ENCODE data around the gene WDR19.
A peak's percentile ranks its signal among the peaks of the same experiment; 100 is the strongest.
"Not testable (repeated sequence)": the region's sequence is repeated elsewhere in the genome, so short reads cannot be mapped to it uniquely, and the experiment has no call there.

WDR19 gene

DNA sequence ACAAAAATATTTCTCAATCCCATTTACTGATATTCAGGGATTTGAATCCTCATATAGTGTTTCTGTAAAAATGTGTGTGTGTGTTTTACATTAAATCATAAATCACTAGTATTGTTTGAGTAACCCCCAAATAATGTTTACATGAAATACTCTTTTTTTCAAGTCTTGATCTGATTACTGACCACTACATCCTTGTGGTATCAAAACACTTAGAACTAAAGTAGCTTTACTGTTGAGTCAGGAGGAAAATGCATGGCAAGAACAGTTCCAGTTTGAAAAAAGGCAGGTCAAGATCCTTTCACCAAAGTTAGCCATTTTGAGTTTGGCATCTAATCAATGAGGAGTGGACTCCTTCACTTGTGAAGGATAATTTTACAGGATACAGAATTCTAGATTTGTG lies 3.6 kb upstream of the WDR19 start:
- Histone ChIP-seq H3K79me1 (ENCODE audit: low read length) (no peaks in the 10 kb centered on the region), H3K4ac (ENCODE audit: low read depth, low read length) (no peak overlapping the region), H3K27ac (ENCODE audit: low read depth, low read length) (no peak overlapping the region), H3K27me3 (ENCODE audit: insufficient read depth, low read length, poor library complexity) (no peaks in the 10 kb centered on the region), H4K5ac (ENCODE audit: low read length) (no peak overlapping the region), H3K9ac (ENCODE audit: low read length) (no peak overlapping the region), H3K4me3 (ENCODE audit: low read length) (no peak overlapping the region), H3K79me2 (ENCODE audit: control insufficient read depth, insufficient read depth, low read length) (no peaks in the 10 kb centered on the region), H3K36me3 (ENCODE audit: control insufficient read depth, insufficient read depth, low read length) (no peaks in the 10 kb centered on the region), H3K4me1 (ENCODE audit: control insufficient read depth, low read depth, low read length) (no peaks in the 10 kb centered on the region), H2AK5ac (ENCODE audit: low read length) (no peak overlapping the region), H3K56ac (ENCODE audit: low read length) (no peak overlapping the region), H4K8ac (ENCODE audit: low read depth, low read length) (no peak overlapping the region), H2BK120ac (ENCODE audit: low read depth, low read length) (no peak overlapping the region), H2BK15ac (replicated peaks; ENCODE audit: low read depth) (no peak overlapping the region), H3K18ac (ENCODE audit: low read length) (no peak overlapping the region), H3K4me2 (ENCODE audit: low read length) (no peak overlapping the region), H2BK5ac (ENCODE audit: low read length) (no peak overlapping the region), H3K23ac (ENCODE audit: low read length) (no peak overlapping the region)
- no peak for DNase-seq

DNA sequence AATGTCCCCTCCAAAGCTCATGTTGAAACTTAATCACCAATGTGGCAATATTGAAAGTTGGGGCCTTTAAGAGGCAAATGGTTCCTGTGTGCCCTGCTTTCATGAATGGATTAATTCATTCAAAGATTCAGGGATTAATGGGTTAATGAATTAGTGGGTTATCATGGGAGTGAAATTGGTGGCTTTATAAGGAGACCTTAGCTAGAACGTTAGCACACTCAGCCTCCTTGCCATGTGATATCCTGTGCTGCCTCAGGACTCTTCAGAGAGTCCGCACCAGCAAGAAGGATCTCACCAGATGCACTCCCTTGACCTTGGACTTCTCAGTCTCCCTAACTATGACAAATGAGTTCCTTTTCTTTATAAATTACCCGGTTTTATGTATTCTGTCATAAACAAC lies 2.6 kb upstream of the WDR19 start:
- WGBS (ENCODE audit: extremely low coverage, insufficient coverage, low lambda C conversion rate), result no CpG with 5 or more reads among the region's 3 CpGs

GRCh38 chr4:39180629-39181028 lies 1.7 kb upstream of the WDR19 start:
- DNase-seq; H2BK120ac ChIP-seq (ENCODE audit: low read depth, low read length); H3K4me1 ChIP-seq (ENCODE audit: control insufficient read depth, low read depth, low read length); H2BK5ac ChIP-seq (ENCODE audit: low read length); H3K23ac ChIP-seq (ENCODE audit: low read length); H3K4me2 ChIP-seq (ENCODE audit: low read length); H3K79me2 ChIP-seq (ENCODE audit: control insufficient read depth, insufficient read depth, low read length); H4K5ac ChIP-seq (ENCODE audit: low read length); H3K4me3 ChIP-seq (ENCODE audit: low read length); H3K36me3 ChIP-seq (ENCODE audit: control insufficient read depth, insufficient read depth, low read length); H2BK15ac ChIP-seq (replicated peaks; ENCODE audit: low read depth); H3K27ac ChIP-seq (ENCODE audit: low read depth, low read length); H3K27me3 ChIP-seq (ENCODE audit: insufficient read depth, low read length, poor library complexity); H2AK5ac ChIP-seq (ENCODE audit: low read length); H3K18ac ChIP-seq (ENCODE audit: low read length); H3K79me1 ChIP-seq (ENCODE audit: low read length); H3K56ac ChIP-seq (ENCODE audit: low read length); H3K4ac ChIP-seq (ENCODE audit: low read depth, low read length); H4K8ac ChIP-seq (ENCODE audit: low read depth, low read length); H3K9ac ChIP-seq (ENCODE audit: low read length): not testable (repeated sequence)
- WGBS (ENCODE audit: extremely low coverage, insufficient coverage, low lambda C conversion rate), result no CpG with 5 or more reads among the region's 17 CpGs

More for the DNA sequence above, 2.6 kb upstream of the WDR19 start:
- Histone ChIP-seq H3K4ac (ENCODE audit: low read depth, low read length) (no peak overlapping the region), H3K18ac (ENCODE audit: low read length) (no peak overlapping the region), H3K4me1 (ENCODE audit: control insufficient read depth, low read depth, low read length) (no peaks in the 10 kb centered on the region), H2BK120ac (ENCODE audit: low read depth, low read length) (no peak overlapping the region), H3K27me3 (ENCODE audit: insufficient read depth, low read length, poor library complexity) (no peaks in the 10 kb centered on the region), H4K5ac (ENCODE audit: low read length) (no peak overlapping the region), H3K27ac (ENCODE audit: low read depth, low read length) (no peak overlapping the region), H2BK15ac (replicated peaks; ENCODE audit: low read depth) (no peak overlapping the region), H3K9ac (ENCODE audit: low read length) (no peak overlapping the region), H3K4me3 (ENCODE audit: low read length) (no peak overlapping the region), H3K79me1 (ENCODE audit: low read length) (no peaks in the 10 kb centered on the region), H3K23ac (ENCODE audit: low read length) (no peak overlapping the region), H3K56ac (ENCODE audit: low read length) (no peak overlapping the region), H2BK5ac (ENCODE audit: low read length) (no peak overlapping the region), H2AK5ac (ENCODE audit: low read length) (no peak overlapping the region), H4K8ac (ENCODE audit: low read depth, low read length) (no peak overlapping the region), H3K4me2 (ENCODE audit: low read length) (no peak overlapping the region), H3K36me3 (ENCODE audit: control insufficient read depth, insufficient read depth, low read length) (no peaks in the 10 kb centered on the region), H3K79me2 (ENCODE audit: control insufficient read depth, insufficient read depth, low read length) (no peaks in the 10 kb centered on the region)
- no peak for DNase-seq

DNA sequence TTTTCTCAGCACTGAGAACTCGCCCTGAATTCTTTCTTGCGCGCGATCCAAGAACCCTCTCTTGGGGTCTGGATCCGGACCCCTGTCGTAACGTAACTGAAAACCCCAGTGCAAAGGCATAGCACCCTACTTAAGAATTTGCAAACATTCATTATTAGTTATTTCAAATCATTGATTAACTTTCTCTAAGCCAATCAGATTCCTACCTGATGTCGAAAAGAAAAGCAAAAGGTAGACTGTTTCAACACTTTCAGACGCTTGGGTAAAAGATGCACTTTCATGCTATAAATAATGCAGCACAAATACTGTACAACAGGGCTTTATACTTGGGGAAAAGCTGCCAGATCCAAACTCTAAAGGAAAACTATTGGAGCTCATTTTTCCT lies 817 bp upstream of the WDR19 start:
- Histone ChIP-seq H2BK120ac (ENCODE audit: low read depth, low read length) (no peak overlapping the region), H3K79me1 (ENCODE audit: low read length) (no peaks in the 10 kb centered on the region), H4K8ac (ENCODE audit: low read depth, low read length) (no peak overlapping the region), H4K5ac (ENCODE audit: low read length) (peak overlapping the region; percentile 87), H3K18ac (ENCODE audit: low read length) (no peak overlapping the region), H3K27ac (ENCODE audit: low read depth, low read length) (no peak overlapping the region), H3K4me1 (ENCODE audit: control insufficient read depth, low read depth, low read length) (no peaks in the 10 kb centered on the region), H3K79me2 (ENCODE audit: control insufficient read depth, insufficient read depth, low read length) (no peaks in the 10 kb centered on the region), H3K4ac (ENCODE audit: low read depth, low read length) (no peak overlapping the region), H3K36me3 (ENCODE audit: control insufficient read depth, insufficient read depth, low read length) (no peaks in the 10 kb centered on the region), H2BK15ac (replicated peaks; ENCODE audit: low read depth) (no peak overlapping the region), H3K4me3 (ENCODE audit: low read length) (no peak overlapping the region), H3K27me3 (ENCODE audit: insufficient read depth, low read length, poor library complexity) (no peaks in the 10 kb centered on the region), H3K9ac (ENCODE audit: low read length) (peak overlapping the region; percentile 63), H3K4me2 (ENCODE audit: low read length) (no peak overlapping the region), H3K56ac (ENCODE audit: low read length) (peak overlapping the region; percentile 73), H2BK5ac (ENCODE audit: low read length) (no peak overlapping the region), H3K23ac (ENCODE audit: low read length) (no peak overlapping the region), H2AK5ac (ENCODE audit: low read length) (no peak overlapping the region)
- DNase-seq, result no peak
- WGBS (ENCODE audit: extremely low coverage, insufficient coverage, low lambda C conversion rate), result no CpG with 5 or more reads among the region's 9 CpGs

GRCh38 chr4:39201963-39202362 lies 19.6 kb downstream of the WDR19 start:
- Histone ChIP-seq H3K36me3 (ENCODE audit: control insufficient read depth, insufficient read depth, low read length) (no peaks in the 10 kb centered on the region), H3K18ac (ENCODE audit: low read length) (no peak overlapping the region), H3K4me2 (ENCODE audit: low read length) (no peak overlapping the region), H2AK5ac (ENCODE audit: low read length) (no peak overlapping the region), H3K56ac (ENCODE audit: low read length) (no peak overlapping the region), H3K79me2 (ENCODE audit: control insufficient read depth, insufficient read depth, low read length) (no peaks in the 10 kb centered on the region), H2BK5ac (ENCODE audit: low read length) (no peak overlapping the region), H3K79me1 (ENCODE audit: low read length) (no peaks in the 10 kb centered on the region), H3K23ac (ENCODE audit: low read length) (no peak overlapping the region), H4K8ac (ENCODE audit: low read depth, low read length) (no peak overlapping the region), H3K4me1 (ENCODE audit: control insufficient read depth, low read depth, low read length) (no peaks in the 10 kb centered on the region), H4K5ac (ENCODE audit: low read length) (no peak overlapping the region), H3K4ac (ENCODE audit: low read depth, low read length) (no peak overlapping the region), H2BK15ac (replicated peaks; ENCODE audit: low read depth) (no peak overlapping the region), H2BK120ac (ENCODE audit: low read depth, low read length) (no peak overlapping the region), H3K9ac (ENCODE audit: low read length) (no peak overlapping the region), H3K4me3 (ENCODE audit: low read length) (no peak overlapping the region), H3K27me3 (ENCODE audit: insufficient read depth, low read length, poor library complexity) (no peaks in the 10 kb centered on the region), H3K27ac (ENCODE audit: low read depth, low read length) (no peak overlapping the region)
- DNase-seq, result no peak
- WGBS (ENCODE audit: extremely low coverage, insufficient coverage, low lambda C conversion rate), result no CpG with 5 or more reads among the region's 3 CpGs

DNA sequence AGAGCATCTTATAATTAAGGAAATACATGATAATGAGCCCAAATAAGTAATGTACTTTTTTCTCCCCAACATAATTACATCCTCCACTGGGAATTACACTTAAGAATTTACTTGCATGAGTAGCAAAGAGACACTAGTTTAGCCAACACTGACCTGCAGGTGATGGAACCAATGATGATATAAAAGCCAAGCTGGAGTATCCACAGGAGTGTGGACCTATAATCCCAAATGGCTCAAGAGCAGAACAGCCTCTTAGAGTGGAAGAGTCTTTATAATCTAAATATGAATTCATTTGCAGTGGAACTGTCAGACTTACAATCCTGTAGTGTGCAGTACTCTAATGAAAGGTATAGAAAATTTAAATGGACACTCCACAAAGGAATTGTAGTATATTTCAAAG lies 22.2 kb downstream of the WDR19 start:
- Histone ChIP-seq H3K4ac (ENCODE audit: low read depth, low read length) (no peak overlapping the region), H3K79me2 (ENCODE audit: control insufficient read depth, insufficient read depth, low read length) (no peaks in the 10 kb centered on the region), H2BK5ac (ENCODE audit: low read length) (no peak overlapping the region), H3K9ac (ENCODE audit: low read length) (no peak overlapping the region), H3K4me1 (ENCODE audit: control insufficient read depth, low read depth, low read length) (no peaks in the 10 kb centered on the region), H3K36me3 (ENCODE audit: control insufficient read depth, insufficient read depth, low read length) (no peaks in the 10 kb centered on the region), H4K5ac (ENCODE audit: low read length) (no peak overlapping the region), H3K23ac (ENCODE audit: low read length) (no peak overlapping the region), H3K4me3 (ENCODE audit: low read length) (no peak overlapping the region), H2BK15ac (replicated peaks; ENCODE audit: low read depth) (no peak overlapping the region), H3K56ac (ENCODE audit: low read length) (no peak overlapping the region), H3K27me3 (ENCODE audit: insufficient read depth, low read length, poor library complexity) (no peaks in the 10 kb centered on the region), H3K27ac (ENCODE audit: low read depth, low read length) (no peak overlapping the region), H3K79me1 (ENCODE audit: low read length) (no peaks in the 10 kb centered on the region), H2AK5ac (ENCODE audit: low read length) (no peak overlapping the region), H3K18ac (ENCODE audit: low read length) (no peak overlapping the region), H4K8ac (ENCODE audit: low read depth, low read length) (no peak overlapping the region), H2BK120ac (ENCODE audit: low read depth, low read length) (no peak overlapping the region), H3K4me2 (ENCODE audit: low read length) (no peak overlapping the region)
- no peak for DNase-seq

All from mesendoderm (in vitro differentiated cells).